Cardiac muscle cell (in vitro differentiated cells and primary cell): ENCODE results near the gene FANCF. TPM values are rescaled to one million over a fixed set of nuclear protein-coding genes. Genes with fewer than 3 reads are reported as not detected.

ENCODE experiments used
- DNase-seq, 2 donors: peaks; one replicate each; pipeline versions ENCODE4 v3.0.0 to v3.0.0-alpha.2; 2010 to 2017; ENCODE audit warnings: low read depth in 1 of 2, low spot score in 1 of 2
- H3K27ac ChIP-seq: fragments of 200-600 bp; sonication (generic); 2 replicates; pipeline ENCODE4 v1.5.1; 2016
- H3K27me3 ChIP-seq: fragments of 200-600 bp; sonication (generic); 2 replicates; pipeline ENCODE4 v1.6.0; 2016; ENCODE audit warnings: control low read depth
- H3K36me3 ChIP-seq: fragments of 200-600 bp; sonication (generic); 2 replicates; pipeline ENCODE4 v1.5.1; 2016; ENCODE audit warnings: control low read depth
- H3K4me1 ChIP-seq: fragments of 200-600 bp; sonication (generic); 2 replicates; pipeline ENCODE4 v1.8.1; 2017; ENCODE audit warnings: low read depth, mild to moderate bottlenecking, mixed run types
- H3K4me3 ChIP-seq: fragments of 200-600 bp; sonication (generic); 2 replicates; pipeline ENCODE4 v1.5.1; 2016; ENCODE audit warnings: mild to moderate bottlenecking
- H3K9me3 ChIP-seq: fragments of 200-600 bp; sonication (generic); 2 replicates; pipeline ENCODE4 v1.5.1; 2017; ENCODE audit warnings: low read depth, mild to moderate bottlenecking, control low read depth
- polyA plus RNA-seq: library from polyadenylated mRNA; unstranded; fragments of >200 nt; fragmentation: Nextera tagmentation; extraction: Ambion mirVana; gene quantifications from 2 replicates; pipeline ENCODE4 v1.2.1, GENCODE V29; 2016
- total RNA-seq: library from RNA; depleted of rRNA; stranded (reverse); fragments of >200 nt; gene quantifications from 2 replicates; pipeline ENCODE4 v1.2.3, GENCODE V29; 2016
- TF ChIP-seq, protein P1 (sequence below): IDR thresholded peaks from 2 replicates; pipeline ENCODE4 v1.5.1; 2012; ENCODE audit warnings: low read depth, mild to moderate bottlenecking, low read length

Gene FANCF
- total and polyA plus RNA-seq, 2 experiments from 2014 or later = 14.5 to 16.3 TPM

DNA sequence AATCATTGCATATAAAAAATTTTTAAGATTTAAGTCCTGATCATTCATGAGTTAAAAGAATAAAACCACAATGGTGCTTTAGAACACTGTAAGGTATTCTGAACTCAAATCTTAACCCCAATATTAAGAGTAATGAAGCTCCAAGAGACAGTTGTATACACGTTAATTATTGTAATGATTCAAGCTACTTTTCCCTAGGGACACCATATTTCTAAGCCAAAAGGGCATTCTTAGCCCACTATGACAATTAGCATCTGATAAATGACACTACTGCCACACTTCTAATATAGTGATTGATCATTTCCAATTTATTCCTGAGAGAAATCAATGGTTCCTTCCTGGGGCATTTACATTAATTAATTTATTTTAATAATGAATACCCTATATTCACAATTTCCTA, 21.7 kb downstream of the FANCF start:
- no peak for DNase-seq
- TF ChIP-seq, protein P1, sequence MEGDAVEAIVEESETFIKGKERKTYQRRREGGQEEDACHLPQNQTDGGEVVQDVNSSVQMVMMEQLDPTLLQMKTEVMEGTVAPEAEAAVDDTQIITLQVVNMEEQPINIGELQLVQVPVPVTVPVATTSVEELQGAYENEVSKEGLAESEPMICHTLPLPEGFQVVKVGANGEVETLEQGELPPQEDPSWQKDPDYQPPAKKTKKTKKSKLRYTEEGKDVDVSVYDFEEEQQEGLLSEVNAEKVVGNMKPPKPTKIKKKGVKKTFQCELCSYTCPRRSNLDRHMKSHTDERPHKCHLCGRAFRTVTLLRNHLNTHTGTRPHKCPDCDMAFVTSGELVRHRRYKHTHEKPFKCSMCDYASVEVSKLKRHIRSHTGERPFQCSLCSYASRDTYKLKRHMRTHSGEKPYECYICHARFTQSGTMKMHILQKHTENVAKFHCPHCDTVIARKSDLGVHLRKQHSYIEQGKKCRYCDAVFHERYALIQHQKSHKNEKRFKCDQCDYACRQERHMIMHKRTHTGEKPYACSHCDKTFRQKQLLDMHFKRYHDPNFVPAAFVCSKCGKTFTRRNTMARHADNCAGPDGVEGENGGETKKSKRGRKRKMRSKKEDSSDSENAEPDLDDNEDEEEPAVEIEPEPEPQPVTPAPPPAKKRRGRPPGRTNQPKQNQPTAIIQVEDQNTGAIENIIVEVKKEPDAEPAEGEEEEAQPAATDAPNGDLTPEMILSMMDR = no peak
- H3K4me3 ChIP-seq = no peak overlapping the region
- H3K9me3 ChIP-seq = no peaks in the 10 kb centered on the region
- no peaks in the 10 kb centered on the region for H3K36me3 ChIP-seq
- H3K27me3 ChIP-seq = no peaks in the 10 kb centered on the region
- H3K27ac ChIP-seq = no peak overlapping the region
- H3K4me1 ChIP-seq = peaks cover 3% of the 10 kb centered on the region

DNA sequence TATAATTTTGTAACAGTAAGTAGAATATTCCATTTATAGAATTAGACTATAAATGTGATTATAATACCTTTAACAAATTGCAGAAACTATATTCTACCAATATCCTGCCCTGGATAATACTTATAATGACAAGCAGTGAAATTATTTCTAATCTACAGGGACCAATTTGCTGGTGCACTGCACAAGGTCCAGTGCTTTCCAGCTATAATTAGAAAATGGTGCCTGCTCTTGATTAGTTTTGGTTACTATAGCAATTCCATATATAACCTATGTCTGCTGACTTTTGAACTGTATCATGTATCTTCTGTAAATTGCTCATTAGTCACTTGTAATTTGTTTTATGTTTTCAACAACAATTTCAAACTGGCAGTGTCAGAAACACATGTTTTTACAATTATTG, 23.1 kb downstream of the FANCF start:
- no peaks in the 10 kb centered on the region for H3K27me3 ChIP-seq
- H3K9me3 ChIP-seq = no peaks in the 10 kb centered on the region
- no peaks in the 10 kb centered on the region for H3K36me3 ChIP-seq
- TF ChIP-seq, protein P1 = no peak
- H3K4me3 ChIP-seq = no peak overlapping the region
- H3K4me1 ChIP-seq = peaks cover 3% of the 10 kb centered on the region
- no peak overlapping the region for H3K27ac ChIP-seq
- no peak for DNase-seq

DNA sequence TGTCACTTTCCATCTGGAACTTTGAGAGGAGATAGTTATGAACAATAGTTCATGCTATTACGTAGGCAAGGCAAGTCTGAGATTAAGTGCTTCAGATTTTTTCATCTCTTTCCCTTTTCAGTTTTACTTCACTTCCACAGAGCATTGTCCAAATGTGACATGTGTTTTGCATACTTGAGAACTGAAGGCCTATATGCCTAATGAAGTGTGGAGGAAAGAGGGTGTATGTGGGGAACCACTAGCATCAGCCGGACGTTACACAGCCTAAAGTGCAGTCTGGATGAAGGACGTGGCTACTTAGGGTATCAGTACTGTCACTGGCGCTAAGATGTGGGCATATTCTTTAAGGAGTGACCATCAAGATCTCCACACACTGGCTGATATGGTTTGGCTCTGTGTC, 26.2 kb downstream of the FANCF start:
- DNase-seq = no peak
- Histone ChIP-seq H3K4me1 (peaks cover 3% of the 10 kb centered on the region), H3K4me3 (no peak overlapping the region), H3K27ac (no peak overlapping the region), H3K27me3 (no peaks in the 10 kb centered on the region), H3K9me3 (no peaks in the 10 kb centered on the region), H3K36me3 (no peaks in the 10 kb centered on the region)
- TF ChIP-seq, protein P1 = no peak

DNA sequence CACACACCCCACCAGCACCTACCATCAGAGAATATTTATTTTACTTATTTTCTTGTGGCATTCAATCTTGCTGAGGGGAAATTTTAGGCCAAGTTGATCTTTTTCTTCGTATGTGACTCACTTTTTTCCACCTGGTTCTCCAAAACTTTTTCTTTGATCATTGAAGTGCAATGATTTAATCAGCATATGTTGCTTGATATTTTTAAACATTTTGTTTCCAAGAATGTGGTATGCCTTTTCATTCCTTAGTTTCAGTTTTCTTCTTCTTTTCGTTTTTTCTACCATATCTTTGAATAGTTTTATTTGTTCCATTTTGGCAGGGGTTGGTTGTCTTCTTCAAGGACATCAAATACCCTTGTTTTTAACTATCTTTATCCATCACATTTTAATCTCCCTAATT, 28.6 kb downstream of the FANCF start:
- Histone ChIP-seq H3K4me1 (no peaks in the 10 kb centered on the region), H3K27me3 (no peaks in the 10 kb centered on the region), H3K36me3 (no peaks in the 10 kb centered on the region), H3K9me3 (no peaks in the 10 kb centered on the region), H3K4me3 (no peak overlapping the region), H3K27ac (no peak overlapping the region)
- TF ChIP-seq, protein P1 = no peak
- no peak for DNase-seq

DNA sequence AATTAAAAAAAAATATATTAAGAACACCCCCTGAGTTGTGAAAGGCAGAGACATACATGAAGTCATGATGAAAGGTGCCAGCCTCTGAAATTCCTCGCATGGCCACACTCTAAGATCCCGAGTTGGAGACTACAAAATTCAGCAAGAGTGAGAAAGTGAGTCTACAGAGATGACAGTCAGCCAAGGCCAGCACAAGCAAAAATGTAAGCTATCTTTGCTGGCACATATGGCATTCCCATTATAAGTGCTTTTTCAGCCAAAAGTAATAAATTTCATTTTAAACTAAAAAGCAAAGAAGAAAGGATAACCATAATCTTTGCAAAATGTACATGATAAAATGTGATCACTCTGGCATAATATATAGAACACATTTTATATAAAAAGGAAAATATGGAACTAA, 40.6 kb downstream of the FANCF start:
- H3K36me3 ChIP-seq = no peaks in the 10 kb centered on the region
- H3K27ac ChIP-seq = no peak overlapping the region
- no peaks in the 10 kb centered on the region for H3K27me3 ChIP-seq
- no peaks in the 10 kb centered on the region for H3K9me3 ChIP-seq
- TF ChIP-seq, protein P1 = no peak
- no peak overlapping the region for H3K4me3 ChIP-seq
- H3K4me1 ChIP-seq = no peaks in the 10 kb centered on the region
- DNase-seq = no peak

DNA sequence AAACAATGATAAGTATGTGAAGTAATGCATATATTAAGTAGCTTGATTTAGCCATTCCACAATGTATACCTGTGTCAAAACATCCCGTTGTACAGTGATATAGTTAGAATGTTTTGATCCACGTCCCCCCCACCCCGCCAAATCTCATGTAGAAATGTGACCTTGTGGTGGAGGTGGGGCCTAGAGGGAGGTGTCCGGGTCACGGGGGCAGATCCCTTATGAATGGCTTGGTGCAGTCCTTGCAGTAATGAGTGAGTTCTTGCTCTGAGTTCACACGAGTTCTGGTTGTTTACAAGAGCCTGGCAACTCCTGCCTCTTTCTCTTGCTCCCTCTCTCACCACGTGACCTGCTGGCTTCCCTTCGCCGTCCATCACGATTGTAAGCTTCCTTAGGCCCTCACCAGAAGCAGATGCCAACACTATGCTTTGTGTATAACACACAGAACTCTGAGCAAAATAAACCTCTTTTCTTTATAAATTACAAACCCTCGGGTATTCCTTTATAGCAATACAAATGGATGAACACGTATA, 41.6 kb downstream of the FANCF start:
- Histone ChIP-seq H3K36me3 (no peaks in the 10 kb centered on the region), H3K27ac (no peak overlapping the region), H3K4me1 (no peaks in the 10 kb centered on the region), H3K4me3 (no peak overlapping the region), H3K9me3 (no peaks in the 10 kb centered on the region), H3K27me3 (no peaks in the 10 kb centered on the region)
- DNase-seq = no peak
- TF ChIP-seq, protein P1 = no peak
